GM23338 (cell line): ENCODE data around the gene DNAH10. TPM values are rescaled to one million over a fixed set of nuclear protein-coding genes. Genes with fewer than 3 reads are reported as not detected.
"Not testable (repeated sequence)": the region's sequence is repeated elsewhere in the genome, so short reads cannot be mapped to it uniquely, and the experiment has no call there.

Experiments
- ATAC-seq: fragments of 200-7000 bp; cut with Tn5 transposase; 3 replicates; pipeline ENCODE4 v1.9.1; 2020
- DNase-seq: peaks from one replicate; pipeline ENCODE4 v3.0.0-alpha.2; 2015; ENCODE audit warnings: low spot score
- H2AFZ ChIP-seq: fragments of 200-600 bp; sonication (generic); 2 replicates; pipeline ENCODE4 v1.8.0; 2016; ENCODE audit warnings: antibody characterized with exemption, mild to moderate bottlenecking, moderate library complexity
- H3F3A ChIP-seq: fragments of 200-600 bp; sonication (generic); replicated peaks from 2 replicates; pipeline ENCODE4 v1.8.0; 2017; ENCODE audit warnings: antibody characterized with exemption, mixed run types, low read depth
- H3K27ac ChIP-seq: fragments of 200-600 bp; sonication (generic); 2 replicates; pipeline ENCODE4 v1.6.1; 2016; ENCODE audit warnings: low read depth
- H3K27me3 ChIP-seq: fragments of 200-600 bp; sonication (generic); 2 replicates; pipeline ENCODE4 v1.8.0; 2016; ENCODE audit warnings: mild to moderate bottlenecking, mixed run types, moderate library complexity; ENCODE audit not compliant: insufficient read depth
- H3K36me3 ChIP-seq: fragments of 200-600 bp; sonication (generic); 2 replicates; pipeline ENCODE4 v1.8.0; 2016; ENCODE audit warnings: mild to moderate bottlenecking; ENCODE audit not compliant: insufficient read depth
- H3K4me1 ChIP-seq: fragments of 200-600 bp; sonication (generic); 2 replicates; pipeline ENCODE4 v1.8.0; 2016; ENCODE audit warnings: mild to moderate bottlenecking, moderate library complexity; ENCODE audit not compliant: insufficient read depth
- H3K4me2 ChIP-seq: fragments of 200-600 bp; sonication (generic); 2 replicates; pipeline ENCODE4 v1.7.1; 2017; ENCODE audit warnings: mixed run types
- H3K4me3 ChIP-seq: fragments of 200-600 bp; sonication (generic); 2 replicates; pipeline ENCODE4 v1.6.1; 2016; ENCODE audit warnings: mixed run types
- H3K79me2 ChIP-seq: fragments of 200-600 bp; sonication (generic); replicated peaks from 2 replicates; pipeline ENCODE4 v1.8.0; 2017; ENCODE audit warnings: mild to moderate bottlenecking; ENCODE audit not compliant: insufficient read depth
- H3K9me2 ChIP-seq: fragments of 200-600 bp; sonication (generic); 2 replicates; pipeline ENCODE4 v1.8.0; 2017; ENCODE audit not compliant: insufficient read depth
- H4K20me1 ChIP-seq: fragments of 200-600 bp; sonication (generic); replicated peaks from 2 replicates; pipeline ENCODE4 v1.8.0; 2017; ENCODE audit warnings: mild to moderate bottlenecking; ENCODE audit not compliant: insufficient read depth
- H3K27ac Mint-ChIP-seq: 2 replicates; pipeline ENCODE4 v1.8.0; 2020; ENCODE audit warnings: inconsistent platforms, mild to moderate bottlenecking, moderate library complexity, mixed read lengths
- H3K27me3 Mint-ChIP-seq: 3 replicates; pipeline ENCODE4 v1.8.0; 2022; ENCODE audit warnings: low read depth, mild to moderate bottlenecking, moderate library complexity, mixed read lengths, inconsistent platforms; ENCODE audit not compliant: insufficient read depth, poor library complexity
- H3K36me3 Mint-ChIP-seq: 3 replicates; pipeline ENCODE4 v1.8.0; 2021; ENCODE audit warnings: low read depth, mild to moderate bottlenecking, inconsistent platforms, moderate library complexity, mixed read lengths
- H3K4me1 Mint-ChIP-seq: 3 replicates; pipeline ENCODE4 v1.8.0; 2020; ENCODE audit warnings: mild to moderate bottlenecking, inconsistent platforms, mixed read lengths
- H3K4me3 Mint-ChIP-seq: 3 replicates; pipeline ENCODE4 v1.8.0; 2021; ENCODE audit warnings: moderate library complexity, mild to moderate bottlenecking, inconsistent platforms, mixed read lengths
- H3K9me3 Mint-ChIP-seq: 3 replicates; pipeline ENCODE4 v1.8.0; 2020; ENCODE audit warnings: moderate library complexity, mild to moderate bottlenecking, inconsistent platforms, mixed read lengths
- CREB1 ChIP-seq: fragments of 250-450 bp; sonication (Bioruptor Pico); IDR thresholded peaks from 2 replicates; pipeline ENCODE4 v1.5.0; 2020; ENCODE audit warnings: low read depth, mild to moderate bottlenecking, moderate library complexity
- CTCF ChIP-seq, 2 experiments: fragments of 200-600 bp in 1 of 2; sonication (generic) in 1 of 2; conservative IDR thresholded peaks; 2 replicates each; pipeline versions ENCODE4 v1.5.1 to v1.6.1; 2016 to 2017; ENCODE audit warnings: antibody characterized with exemption in 2 of 2, low read depth in 2 of 2, mild to moderate bottlenecking in 2 of 2, moderate library complexity in 1 of 2
- EZH2 ChIP-seq: fragments of 200-600 bp; sonication (generic); IDR thresholded peaks from one replicate; pipeline ENCODE4 v1.8.0; 2017; ENCODE audit warnings: antibody characterized with exemption, mild to moderate bottlenecking, low read depth; ENCODE audit not compliant: unreplicated experiment
- EZH2phosphoT487 ChIP-seq: fragments of 200-600 bp; sonication (generic); IDR thresholded peaks from one replicate; pipeline ENCODE4 v1.8.1; 2018; ENCODE audit warnings: antibody characterized with exemption; ENCODE audit not compliant: unreplicated experiment
- JUNB ChIP-seq: IDR thresholded peaks from one replicate; pipeline ENCODE4 v1.6.1; 2016; ENCODE audit warnings: antibody characterized with exemption; ENCODE audit not compliant: unreplicated experiment
- POLR2AphosphoS5 ChIP-seq: IDR thresholded peaks from 2 replicates; pipeline ENCODE4 v1.6.1; 2016; ENCODE audit warnings: antibody characterized with exemption, low read depth
- REST ChIP-seq: IDR thresholded peaks from one replicate; pipeline ENCODE4 v1.6.1; 2018; ENCODE audit warnings: antibody characterized with exemption; ENCODE audit not compliant: unreplicated experiment
- STAT1 ChIP-seq: IDR thresholded peaks from one replicate; pipeline ENCODE4 v1.6.1; 2016; ENCODE audit warnings: antibody characterized with exemption; ENCODE audit not compliant: unreplicated experiment
- ZNF114 ChIP-seq: fragments of 250-450 bp; sonication (Bioruptor Pico); IDR thresholded peaks from 2 replicates; pipeline ENCODE4 v1.5.0; 2020; ENCODE audit warnings: mild to moderate bottlenecking, moderate library complexity
- ZNF331 ChIP-seq: fragments of 250-450 bp; sonication (Bioruptor Pico); IDR thresholded peaks from 2 replicates; pipeline ENCODE4 v1.5.0; 2020; ENCODE audit warnings: low read depth, mild to moderate bottlenecking, moderate library complexity
- polyA plus RNA-seq: library from polyadenylated mRNA; unstranded; fragments of >200 nt; fragmentation: Nextera tagmentation; extraction: Ambion mirVana; gene quantifications from 2 replicates; pipeline ENCODE4 v1.2.1, GENCODE V29; 2016
- total RNA-seq: library from RNA; depleted of rRNA; stranded (reverse); fragments of >200 nt; shearing (Covaris generic); gene quantifications from 2 replicates; pipeline ENCODE4 v1.2.3, GENCODE V29; 2014

Gene DNAH10
- total and polyA plus RNA-seq, 2 experiments from 2014 or later, result 0.03 TPM

GRCh38 chr12:123910761-123911193, 148.7 kb downstream of the DNAH10 start (continued):
- TF ChIP-seq REST, result no peak
- TF ChIP-seq STAT1, result no peak
- TF ChIP-seq ZNF331 (CRISPR knock-in tag), result no peak
- TF ChIP-seq JUNB, result no peak

GRCh38 chr12:123911672-123912409, 149.7 kb downstream of the DNAH10 start:
- H3K9me3 Mint-ChIP-seq, result peaks cover 15% of the 10 kb centered on the region
- H3K9me2 ChIP-seq, H2AFZ ChIP-seq, H3F3A ChIP-seq, DNase-seq, H3K4me1 ChIP-seq, H3K4me1 Mint-ChIP-seq, H3K4me2 ChIP-seq, H3K4me3 Mint-ChIP-seq, H3K27ac Mint-ChIP-seq, ATAC-seq, H3K4me3 ChIP-seq, H3K27me3 ChIP-seq, H4K20me1 ChIP-seq, H3K36me3 ChIP-seq, H3K79me2 ChIP-seq, H3K27ac ChIP-seq: not testable (repeated sequence)
- H3K27me3 Mint-ChIP-seq, result peaks cover 52% of the 10 kb centered on the region
- H3K36me3 Mint-ChIP-seq, result peaks cover 10% of the 10 kb centered on the region

- H3K27ac Mint-ChIP-seq, result no peak overlapping the region
- H3K4me1 ChIP-seq, result no peaks in the 10 kb centered on the region
- H3K27me3 ChIP-seq, result no peaks in the 10 kb centered on the region
- DNase-seq (no peak), ATAC-seq (no peak)
- H3K9me2 ChIP-seq, result no peaks in the 10 kb centered on the region
- H3K36me3 ChIP-seq, result no peaks in the 10 kb centered on the region
- H2AFZ ChIP-seq, result no peak overlapping the region
- no peak overlapping the region for H3K4me2 ChIP-seq
- peaks cover 10% of the 10 kb centered on the region for H3K36me3 Mint-ChIP-seq
- H3K79me2 ChIP-seq, result no peaks in the 10 kb centered on the region
- H3K4me1 Mint-ChIP-seq, result peaks cover 5% of the 10 kb centered on the region; the same call in 2 of the 3 replicates
- H3F3A ChIP-seq, result no peaks in the 10 kb centered on the region; the same call in 1 of the 2 replicates
- H4K20me1 ChIP-seq, result no peaks in the 10 kb centered on the region
- peaks cover 15% of the 10 kb centered on the region for H3K9me3 Mint-ChIP-seq
- no peak overlapping the region for H3K4me3 ChIP-seq
- no peak overlapping the region for H3K27ac ChIP-seq
- H3K27me3 Mint-ChIP-seq, result peaks cover 44% of the 10 kb centered on the region
- peak overlapping the region; percentile 10; the same call in 1 of the 3 replicates for H3K4me3 Mint-ChIP-seq
- no peak for TF ChIP-seq CTCF (conservative IDR thresholded peaks at IDR 0.05; ENCODE audit: low read depth in 2 of 2)
- no peak for TF ChIP-seq POLR2AphosphoS5
- TF ChIP-seq STAT1, result no peak
- no peak for TF ChIP-seq CREB1 (CRISPR knock-in tag)
- no peak for TF ChIP-seq JUNB
- TF ChIP-seq ZNF331 (CRISPR knock-in tag), result no peak
- TF ChIP-seq REST, result no peak
- TF ChIP-seq ZNF114, result no peak
- TF ChIP-seq EZH2phosphoT487, result no peak
- TF ChIP-seq EZH2, result no peak
Measured at GRCh38 chr12:123912415-123913380, 150.6 kb downstream of the DNAH10 start.
